Fibroblast of skin of scalp (primary cell): ENCODE data around the gene ZDHHC17.

Source experiments
- DNase-seq: peaks from one replicate; pipeline ENCODE4 v3.0.0-alpha.2; 2013

Gene ZDHHC17

DNA sequence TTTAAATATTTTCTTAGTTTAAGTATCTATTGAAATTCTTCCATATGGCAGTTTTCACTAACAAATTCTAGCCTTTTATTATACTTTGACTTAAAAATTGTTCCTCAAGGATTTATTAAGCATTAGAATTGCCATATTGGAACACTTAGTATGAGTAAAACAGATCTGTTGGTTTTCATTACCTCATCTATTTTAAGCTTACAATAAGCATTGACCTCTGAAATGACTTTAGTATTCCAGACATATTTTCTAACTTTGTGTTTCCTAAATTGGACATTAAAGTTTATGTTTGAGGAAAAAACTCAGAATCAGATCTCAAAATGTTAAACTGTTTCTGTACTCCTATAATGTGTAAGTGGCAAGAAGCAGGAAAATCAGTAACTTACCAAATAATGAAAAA, 66.5 kb downstream of the ZDHHC17 start:
- DNase-seq, result peak; percentile 14

DNA sequence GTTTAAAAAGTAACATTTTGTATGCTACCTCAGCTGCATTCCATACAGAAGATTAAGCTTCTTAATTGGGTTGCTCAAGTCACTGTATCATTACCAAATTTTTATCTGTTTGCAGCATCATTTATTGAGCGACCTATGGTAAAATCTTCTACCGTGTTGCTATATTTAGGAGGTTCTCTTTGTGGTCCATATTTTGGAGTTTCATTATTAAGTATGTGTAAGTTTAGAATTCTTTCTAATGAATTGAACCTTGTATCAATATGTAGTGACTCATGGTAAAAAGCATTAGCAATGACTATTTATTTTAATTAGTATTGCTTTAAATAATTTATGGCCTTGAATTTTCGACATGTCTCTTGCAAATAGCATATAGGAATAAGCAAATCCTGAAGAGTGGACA, 72.7 kb downstream of the ZDHHC17 start:
- no peak for DNase-seq

DNA sequence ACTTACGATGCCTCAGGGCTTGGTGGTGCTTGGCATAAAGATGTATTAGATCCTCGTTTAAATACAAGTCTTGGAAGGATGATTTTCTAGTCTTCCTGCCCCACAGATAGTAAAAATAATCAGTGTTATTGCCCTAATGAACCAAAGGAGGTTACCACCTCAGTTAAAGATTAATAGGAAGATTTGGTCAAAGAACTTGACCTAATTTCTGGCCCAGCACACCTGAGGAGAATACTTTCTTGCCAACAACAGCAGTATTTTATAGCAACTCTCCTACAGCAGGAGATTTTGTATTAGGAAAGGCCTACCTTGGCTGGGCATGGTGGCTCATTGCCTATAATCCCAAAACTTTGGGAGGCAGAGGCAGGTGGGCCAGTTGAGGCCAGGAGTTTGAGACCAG, 83.3 kb downstream of the ZDHHC17 start:
- no peak for DNase-seq

DNA sequence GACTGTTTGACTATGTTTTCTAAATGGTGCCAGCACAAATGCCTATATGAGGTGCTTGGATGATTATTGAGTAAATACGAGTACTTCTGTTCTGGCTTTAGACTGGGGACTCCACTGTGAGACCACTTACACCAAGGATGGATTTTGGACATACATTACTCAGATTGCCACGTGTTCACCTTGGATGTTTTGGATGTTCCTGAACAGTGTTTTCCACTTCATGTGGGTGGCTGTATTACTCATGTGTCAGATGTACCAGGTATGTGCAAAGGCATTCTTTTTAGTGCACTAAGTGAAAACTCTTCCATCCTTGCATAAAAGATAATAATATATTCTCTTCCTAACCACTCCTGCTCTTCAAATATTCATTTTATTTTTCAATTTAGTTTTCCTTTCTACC, 84.2 kb downstream of the ZDHHC17 start:
- DNase-seq, result no peak

DNA sequence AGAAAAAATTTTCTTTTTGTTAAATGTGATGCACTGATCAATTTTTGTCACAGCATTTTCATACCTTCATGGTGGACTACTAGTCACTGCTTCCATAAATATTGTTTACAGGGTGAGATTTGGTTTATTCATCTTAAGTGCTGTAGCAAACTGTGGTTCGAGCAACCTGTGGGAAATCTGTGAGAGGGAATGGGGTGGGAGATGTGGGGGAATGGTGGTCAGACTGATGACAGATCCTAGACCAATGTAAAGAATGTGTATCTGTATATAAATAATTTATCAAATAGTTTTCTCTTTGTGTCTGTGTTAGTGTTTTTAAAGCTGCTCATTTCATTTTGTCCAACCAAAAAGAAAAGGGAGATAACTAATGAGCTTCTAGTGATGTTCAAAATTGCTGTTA, 88.2 kb downstream of the ZDHHC17 start:
- DNase-seq, result peak; percentile 47

DNA sequence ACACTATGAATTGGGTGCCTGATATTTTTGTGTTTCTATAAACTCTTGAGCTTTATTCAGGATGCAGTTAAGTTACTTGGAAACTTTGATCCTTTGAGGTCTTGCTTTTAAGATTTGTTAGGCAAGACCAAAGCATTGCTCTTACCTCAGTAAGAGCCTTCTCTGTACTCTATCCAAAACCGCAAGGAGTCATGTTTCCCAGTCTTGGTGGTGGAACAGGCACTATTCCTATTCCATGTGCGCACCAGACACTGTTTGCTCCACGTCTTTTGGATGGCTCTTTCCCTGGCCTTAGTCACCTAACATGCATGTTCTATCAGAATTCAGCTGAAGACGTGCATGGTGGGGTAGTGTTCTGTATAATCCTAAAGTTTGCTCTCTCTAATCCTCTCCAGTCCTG, 91.4 kb downstream of the ZDHHC17 start:
- DNase-seq, result no peak

DNA sequence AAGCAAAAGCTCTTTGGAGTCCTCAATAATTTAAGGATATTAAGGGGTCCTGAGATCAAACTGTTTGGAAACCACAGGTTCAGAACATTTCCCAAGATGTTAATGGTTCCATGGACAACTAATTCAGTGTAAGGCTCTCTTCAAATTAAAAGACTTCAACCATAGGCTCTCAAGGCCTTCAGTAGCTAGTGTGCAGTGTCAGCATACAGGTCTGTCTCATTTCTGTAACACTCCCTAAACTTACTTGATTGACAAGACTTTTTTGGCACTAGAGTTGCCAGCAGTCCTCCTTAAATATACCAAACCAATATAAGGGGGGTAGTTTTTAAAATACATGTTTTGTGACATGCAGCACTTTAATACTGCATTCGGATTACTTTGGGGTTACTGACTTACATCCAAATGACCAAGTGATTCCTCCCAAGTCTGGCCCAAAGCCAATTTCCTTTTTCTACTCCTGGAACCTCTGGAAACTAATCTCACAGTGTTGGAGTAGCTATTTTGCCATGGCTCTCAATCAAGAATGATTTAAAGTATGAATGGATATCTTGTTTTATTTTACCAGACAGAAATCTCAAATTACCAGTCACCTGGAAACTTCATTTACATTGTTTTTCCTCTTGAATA, 92.2 kb downstream of the ZDHHC17 start:
- no peak for DNase-seq

DNA sequence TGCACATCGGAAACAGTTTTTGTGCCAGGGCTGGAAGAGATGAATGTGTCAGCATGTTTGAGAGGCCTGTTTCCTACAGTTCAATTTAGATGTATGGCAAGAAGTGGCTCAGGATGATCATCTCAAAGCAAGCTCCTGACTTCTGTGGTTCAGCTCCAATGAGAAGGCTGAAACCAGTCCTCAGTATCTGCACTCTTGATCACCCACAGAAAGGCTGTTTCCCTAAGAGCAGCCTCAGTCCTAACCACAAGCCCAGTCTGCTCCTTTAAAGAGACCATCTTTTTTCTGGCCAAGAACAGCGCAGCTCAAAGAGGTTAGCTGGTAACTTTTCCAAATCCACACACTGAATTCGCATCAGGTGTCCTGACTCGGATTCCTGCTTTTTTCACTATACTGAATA, 95.7 kb downstream of the ZDHHC17 start:
- DNase-seq, result no peak

DNA sequence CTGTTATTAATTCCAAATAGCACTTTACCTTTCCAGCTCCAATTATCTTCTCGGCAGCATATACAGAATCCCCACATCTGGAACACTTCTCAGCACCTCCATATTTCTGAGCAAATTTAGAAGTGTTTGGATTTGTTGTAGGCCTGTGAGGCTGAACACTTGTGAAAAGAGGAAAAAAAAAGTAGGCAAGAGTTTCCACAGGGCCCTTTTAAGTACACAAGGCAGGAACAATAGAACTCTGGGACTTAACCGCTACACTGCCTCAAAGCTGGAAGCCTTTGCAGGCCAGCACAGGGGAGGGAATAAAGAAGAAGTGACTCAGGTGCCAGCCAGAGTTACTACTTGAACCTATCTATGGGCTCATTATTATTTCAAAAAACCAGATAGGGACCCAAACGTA, 96.3 kb downstream of the ZDHHC17 start:
- no peak for DNase-seq

DNA sequence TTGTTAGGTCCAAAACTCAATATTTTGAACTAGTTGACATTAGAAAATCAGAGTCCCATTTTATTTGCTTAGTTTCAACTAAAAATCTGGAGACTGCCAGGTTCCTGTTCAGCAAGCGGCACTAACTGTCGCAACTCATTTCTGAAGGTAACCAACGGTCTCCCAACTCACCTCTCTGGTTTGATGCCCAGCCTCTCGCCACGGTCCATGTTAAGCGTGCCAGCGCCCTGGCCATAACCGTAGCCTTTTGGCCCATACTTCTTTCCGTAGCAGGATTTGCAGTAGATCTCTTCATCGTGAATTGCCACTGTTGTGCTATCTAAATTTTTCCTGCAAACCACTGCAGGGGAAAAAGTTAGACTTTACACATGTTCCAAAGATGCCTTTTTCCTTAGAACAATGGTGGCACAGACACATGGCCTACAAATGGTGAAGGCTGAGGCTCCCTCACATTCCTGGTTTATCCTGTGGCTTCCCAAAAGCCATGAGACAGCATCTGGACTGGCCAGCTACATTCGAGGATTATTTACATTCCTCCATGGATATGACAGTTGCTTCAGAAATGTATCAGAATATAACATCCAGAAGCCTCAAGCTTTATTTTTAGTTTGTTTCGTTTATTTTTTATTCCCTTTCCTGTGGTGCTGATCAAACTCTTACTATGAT, 99.2 kb downstream of the ZDHHC17 start:
- DNase-seq, result peak; percentile 96

DNA sequence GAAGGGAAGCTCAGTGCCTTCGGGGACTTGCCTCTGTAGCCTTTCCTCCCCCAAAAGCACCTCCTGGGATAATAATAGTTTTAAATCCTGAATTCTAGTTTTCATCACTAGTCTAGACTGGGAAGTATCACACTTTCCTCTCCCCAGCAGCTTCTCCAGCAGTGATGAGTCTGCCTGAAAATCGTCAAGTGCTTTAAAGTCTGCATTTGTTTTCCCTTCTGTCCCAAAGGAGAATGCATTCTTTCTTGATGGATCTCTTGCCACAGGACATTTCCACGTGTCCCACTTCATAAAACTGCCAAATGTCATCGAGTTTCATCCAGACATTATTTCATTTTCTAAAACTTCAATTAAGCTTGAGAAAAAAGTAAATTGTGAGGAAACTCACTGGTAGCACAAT, 99.9 kb downstream of the ZDHHC17 start:
- DNase-seq, result peak; percentile 92

DNA sequence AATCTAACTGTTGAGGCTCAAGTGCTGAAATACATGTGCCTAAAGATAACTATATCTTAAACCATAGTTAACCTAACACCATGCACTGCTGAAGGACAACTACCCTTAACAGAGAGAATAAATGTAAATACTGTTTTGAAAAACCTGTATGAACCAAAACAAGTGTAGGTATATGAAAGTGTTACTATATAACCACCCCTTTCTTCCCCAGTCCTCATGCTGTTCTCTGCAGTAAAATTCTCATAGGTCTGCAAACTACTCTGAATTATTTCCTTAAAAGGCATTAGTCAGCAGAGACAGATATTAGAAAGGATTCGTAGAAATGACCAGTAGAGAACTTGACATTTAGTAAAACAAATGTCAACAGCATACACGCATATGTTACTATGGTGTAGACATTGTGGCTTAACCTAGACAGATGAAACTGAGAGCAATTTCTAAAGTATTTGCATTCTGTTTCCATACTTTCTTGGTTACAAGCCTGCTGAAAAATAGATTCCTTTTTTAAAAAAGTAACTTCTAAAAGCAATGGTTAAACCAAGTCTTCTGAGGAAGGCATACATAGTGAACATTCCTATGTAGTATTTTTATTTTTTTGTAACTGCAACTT, 101.0 kb downstream of the ZDHHC17 start:
- DNase-seq, result peak; percentile 71

DNA sequence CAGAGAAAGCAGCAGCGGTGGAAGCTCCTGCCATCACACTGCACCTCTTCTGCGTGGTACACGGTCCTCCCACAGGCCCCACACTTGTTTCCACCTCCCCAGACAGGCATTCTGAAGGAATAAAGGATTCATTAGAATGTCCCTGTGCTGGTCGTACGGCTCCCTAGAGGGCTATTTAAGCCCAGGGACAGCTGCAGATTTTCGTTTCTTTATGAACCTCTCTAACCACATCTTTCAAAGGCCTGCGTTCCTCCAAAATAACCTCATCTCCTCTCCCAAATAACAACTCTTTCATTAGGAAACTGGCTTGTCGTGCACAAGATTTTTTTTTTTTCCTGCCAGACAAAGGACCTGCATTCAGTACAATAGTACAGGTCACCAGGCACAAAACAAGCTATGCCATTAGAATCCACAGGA, 102.2 kb downstream of the ZDHHC17 start:
- peak; percentile 43 for DNase-seq

DNA sequence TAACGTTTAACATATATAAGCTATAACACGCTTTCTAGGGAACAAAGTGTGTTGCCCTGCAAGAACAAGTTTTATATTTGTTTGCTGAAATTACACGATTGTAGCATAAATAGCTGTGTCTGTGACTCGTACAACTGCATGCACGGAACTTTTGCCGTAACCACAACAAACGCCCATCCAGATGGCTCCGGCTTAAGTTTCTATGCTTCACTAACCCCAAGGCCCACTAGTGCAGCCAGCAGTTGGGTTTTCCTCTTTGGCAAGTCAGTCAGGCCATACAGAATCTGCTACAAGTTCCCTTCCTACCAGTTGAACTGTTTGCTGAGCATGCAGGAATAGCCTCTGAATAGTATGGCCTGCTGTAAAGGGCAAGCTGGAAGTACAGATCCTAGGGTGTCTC, 102.8 kb downstream of the ZDHHC17 start:
- DNase-seq, result peak; percentile 69

DNA sequence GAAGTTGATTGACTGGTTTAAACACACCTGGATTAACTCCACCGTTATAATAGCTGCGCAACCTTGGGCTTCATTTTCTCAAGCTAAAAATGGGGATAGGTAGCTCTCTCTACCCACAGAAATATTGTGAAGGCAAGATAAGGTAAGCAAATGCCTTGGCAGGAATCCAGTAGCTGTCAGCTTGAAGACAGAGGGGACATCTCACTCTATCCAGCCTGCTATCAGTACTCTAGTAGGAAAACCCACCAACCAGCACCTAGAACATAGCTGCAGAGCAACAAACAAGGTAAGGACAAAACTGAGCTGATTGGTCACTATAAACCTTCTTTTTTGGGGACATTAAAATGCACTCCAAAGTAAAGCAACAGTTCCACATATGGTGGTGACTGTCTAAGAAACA, 107.2 kb downstream of the ZDHHC17 start:
- no peak for DNase-seq

DNA sequence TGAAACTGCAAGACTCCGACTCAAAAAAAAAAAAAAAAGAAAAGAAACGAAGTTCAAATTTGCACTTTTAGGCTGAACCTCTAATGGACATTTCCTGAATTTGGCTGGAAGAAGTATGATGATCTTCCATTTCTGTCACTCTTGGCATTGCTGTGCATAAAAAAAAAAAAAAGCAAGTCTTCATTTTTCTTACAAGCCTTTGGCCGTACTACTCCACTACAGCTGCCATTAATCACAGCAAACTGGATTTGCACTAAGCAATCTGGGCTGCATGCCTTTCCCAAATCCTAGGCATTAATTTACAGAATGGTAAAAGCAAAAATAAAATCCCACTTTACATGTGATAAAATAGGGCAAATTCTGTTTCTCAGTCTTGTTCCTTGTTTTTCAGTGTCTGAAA, 107.8 kb downstream of the ZDHHC17 start:
- no peak for DNase-seq

DNA sequence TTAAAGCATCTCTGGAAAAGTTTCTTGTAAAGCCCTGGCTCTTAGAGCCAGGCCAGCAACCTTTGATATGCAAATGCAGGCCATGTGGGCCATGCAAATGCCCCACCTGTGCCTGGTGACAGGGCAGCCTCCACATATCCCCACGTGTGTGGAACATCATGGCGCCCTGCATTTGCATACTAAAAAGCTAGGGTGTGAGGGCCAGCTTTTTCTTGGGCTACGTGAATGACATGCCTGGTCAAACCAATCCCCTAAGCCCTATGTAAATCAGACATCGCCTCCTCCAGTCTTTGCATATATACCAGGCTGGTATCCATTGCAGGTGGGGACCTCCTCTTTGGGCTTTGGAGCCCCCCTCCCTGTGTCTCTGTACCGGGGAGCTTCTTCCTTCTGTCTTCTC, 108.5 kb downstream of the ZDHHC17 start:
- no peak for DNase-seq

DNA sequence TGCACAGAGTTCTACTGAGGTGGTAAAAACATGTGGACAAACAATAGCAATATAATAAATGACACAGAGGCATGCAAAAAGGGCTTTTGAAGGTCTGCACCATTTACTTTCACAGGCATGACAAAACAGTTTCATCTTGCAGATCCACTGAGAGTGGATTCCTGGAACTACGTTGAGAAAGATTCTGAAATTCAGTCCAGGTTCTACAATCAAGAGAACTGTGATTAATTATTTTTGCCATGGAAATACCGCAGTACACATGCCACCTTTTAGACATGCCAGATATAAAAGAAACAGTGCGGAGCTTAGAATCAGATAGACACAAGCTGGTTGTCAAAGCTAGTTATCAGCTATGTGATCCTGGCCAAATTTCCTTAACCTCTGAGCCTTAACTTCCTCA, 110.1 kb downstream of the ZDHHC17 start:
- no peak for DNase-seq

DNA sequence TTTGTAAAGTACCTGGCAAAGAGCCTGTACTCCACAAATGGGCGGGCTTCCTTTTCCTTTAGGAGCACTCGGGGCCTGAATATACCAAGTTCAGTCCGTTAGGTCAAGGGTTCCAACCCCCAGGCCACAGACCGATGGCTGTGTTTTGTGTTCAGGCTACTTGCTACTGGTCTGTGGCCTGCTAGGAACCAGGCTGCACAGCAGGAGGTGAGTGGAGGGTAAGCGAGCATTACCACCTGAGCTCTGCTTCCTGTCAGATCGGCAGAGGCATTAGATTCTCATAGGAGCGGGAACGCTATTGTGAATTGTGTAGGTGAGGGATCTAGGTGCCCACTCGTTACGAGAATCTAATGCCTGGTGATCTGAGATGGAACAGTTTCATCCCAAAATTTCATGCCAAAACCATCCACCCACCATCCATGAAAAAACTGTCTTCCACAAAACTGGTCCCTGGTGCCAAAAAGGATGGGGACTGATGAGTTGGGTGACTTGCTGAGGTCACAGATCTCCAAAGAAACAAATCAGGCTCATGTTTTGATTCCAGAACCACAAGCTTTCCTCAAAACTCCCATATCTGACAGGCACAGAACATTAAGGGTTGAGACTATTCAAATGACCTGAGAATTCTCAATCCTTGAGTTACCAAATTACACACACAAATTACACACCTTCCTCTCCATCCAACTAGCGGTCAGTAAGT, 110.7 kb downstream of the ZDHHC17 start:
- no peak for DNase-seq

DNA sequence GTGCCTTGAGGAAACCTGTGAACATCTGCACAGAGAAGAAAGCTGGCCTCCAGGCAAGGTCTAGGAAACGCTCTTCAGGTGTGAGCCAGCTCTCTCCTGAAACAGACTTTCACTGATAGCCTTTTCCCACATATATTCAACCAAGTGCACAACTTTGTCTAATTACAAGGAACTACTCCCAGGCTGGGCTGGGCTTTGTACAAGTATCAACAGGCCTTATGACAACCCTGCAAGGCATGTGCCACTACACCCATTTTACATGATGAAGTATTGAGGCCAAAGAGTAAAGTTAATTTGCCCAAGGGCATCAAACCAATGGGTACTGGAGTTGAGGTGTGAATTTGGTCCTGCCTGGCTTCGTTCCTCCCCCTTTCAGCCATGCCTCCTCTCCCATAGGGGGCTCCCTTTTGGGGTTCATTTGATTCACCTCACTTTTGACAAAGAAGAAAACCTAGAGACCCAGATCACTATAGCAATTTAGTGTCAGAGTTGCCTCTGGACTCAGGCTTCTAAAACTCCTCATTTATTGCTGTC, 112.8 kb downstream of the ZDHHC17 start:
- no peak for DNase-seq

DNA sequence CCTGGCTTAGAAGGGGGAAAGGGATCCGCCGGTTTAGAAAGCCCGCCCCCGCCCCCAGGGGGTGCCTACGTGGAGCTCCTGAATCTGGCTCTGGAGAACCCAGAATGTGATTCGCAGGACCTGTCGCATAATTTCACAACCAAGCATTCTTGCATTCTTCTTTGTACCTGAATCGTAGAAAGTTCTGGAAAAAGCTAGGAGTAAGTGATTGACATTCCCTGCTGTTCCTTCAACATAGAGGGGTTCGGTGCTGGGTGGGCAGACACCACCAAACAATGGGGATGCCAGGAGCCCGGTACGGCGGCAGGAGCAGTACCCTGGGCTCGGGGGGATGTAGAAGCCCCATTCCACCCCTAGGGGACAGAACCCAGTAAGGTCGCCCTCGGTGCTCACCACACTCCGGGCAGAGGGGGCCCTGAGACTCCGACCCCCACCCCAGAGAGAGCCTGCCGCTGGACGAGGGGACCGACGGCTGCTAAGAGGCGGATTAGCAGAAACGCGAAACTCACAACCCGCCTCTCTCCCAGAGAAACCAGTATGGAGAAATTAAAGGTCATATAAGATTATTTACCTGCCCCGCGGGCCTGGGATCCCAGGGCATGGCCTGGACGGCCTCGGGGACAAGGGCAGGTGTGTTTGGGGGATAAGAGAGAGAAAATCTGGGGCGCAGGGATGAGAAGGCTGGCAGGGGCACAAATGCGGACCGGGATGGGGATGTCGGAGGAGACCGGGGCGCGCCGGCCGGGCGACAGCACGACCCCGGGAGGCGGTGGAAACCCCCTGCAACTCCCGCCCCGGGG, 114.4 kb downstream of the ZDHHC17 start:
- peak; percentile 49 for DNase-seq

DNA sequence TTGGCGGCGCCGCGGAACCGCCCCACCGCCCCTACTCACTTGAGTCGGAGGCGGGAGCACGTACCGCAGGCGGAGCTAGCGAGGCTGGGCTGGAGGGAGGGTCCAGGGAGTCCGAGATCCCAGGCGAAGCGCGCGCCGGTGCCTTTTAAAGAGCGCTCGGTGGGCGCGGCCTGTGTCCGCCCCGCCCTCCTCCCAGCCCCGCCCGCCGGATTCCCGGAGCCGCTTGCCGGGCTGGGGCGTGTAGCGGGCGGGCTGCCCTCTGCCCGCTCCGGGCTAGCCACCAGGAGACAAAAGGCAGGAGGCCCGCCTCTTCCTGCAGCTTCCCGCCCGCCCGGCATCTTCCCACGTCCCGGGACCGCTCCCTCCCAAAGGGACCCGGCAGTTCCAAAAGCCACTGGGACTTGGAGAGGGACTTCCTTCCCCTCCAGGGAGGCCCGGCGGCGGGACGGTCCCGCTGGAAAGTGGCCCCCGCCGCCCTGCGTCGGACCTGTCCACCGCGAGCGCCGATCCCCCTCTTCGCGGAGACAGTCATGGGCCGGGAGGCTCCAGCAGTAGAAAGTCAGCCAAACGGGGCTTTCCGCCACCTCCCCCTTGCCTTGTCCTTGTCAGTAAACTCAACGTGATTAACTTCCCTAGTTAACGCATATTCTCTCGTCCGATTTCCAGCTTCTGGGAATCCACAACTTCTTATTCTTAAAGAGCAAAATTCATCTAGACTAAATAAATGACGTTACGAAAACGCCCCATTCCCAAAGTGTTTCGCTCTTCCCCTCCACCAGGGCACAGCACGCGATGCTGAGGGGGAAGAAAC, 115.2 kb downstream of the ZDHHC17 start, which contains the start of gene CSRP2:
Gene CSRP2 (minus strand): TSS at position 121 of the 811 bp plus-strand sequence. CDS start 12,759 bp downstream, outside the sequence.
- DNase-seq, result peak; percentile 95
